C4-2B (cell line): Measurements from ENCODE around the gene ERCC8.

ENCODE experiments used
- CTCF ChIP-seq: fragments of 450-650 bp; conservative IDR thresholded peaks from 2 replicates; pipeline ENCODE4 v1.5.1; 2017; ENCODE audit warnings: mild to moderate bottlenecking
- ZFX ChIP-seq: fragments of 450-650 bp; IDR thresholded peaks from 2 replicates; pipeline ENCODE4 v1.6.1; 2017

DNA sequence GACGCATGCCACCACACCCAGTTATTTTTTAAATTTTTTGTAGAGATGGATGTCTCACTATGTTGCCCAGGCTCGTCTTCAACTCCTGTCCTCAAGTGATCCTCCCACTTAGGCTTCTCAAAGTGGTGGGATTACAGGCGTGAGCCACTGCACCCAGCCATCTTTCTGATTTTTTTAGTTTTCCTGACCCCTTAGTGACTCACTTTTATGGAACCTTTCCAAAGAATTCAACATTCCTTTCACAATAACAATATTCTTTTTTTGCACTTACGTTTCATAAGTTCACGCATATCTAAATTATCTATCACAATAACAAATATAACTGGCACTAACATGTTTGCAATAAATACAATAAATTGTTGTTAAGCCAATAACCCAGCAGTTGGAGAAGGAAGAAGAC lies 109.3 kb downstream of the ERCC8 start:
- TF ChIP-seq CTCF (no peak), ZFX (no peak)
